Measurements from ENCODE around the gene ZNF90.
"Not testable (repeated sequence)": the region's sequence is repeated elsewhere in the genome, so short reads cannot be mapped to it uniquely, and the experiment has no call there.

The ZNF90 gene

GRCh38 chr19:20124879-20125278 is 47.1 kb downstream of the ZNF90 start:
- no peak for TF ChIP-seq Cebpa-rat (IDR thresholded peaks at IDR 0.05)
- no peaks in the 10 kb centered on the region for H3K4me1 ChIP-seq
- peaks cover 98 to 100% (median 99%) of the 10 kb centered on the region in 11 experiments for H3K9me3 ChIP-seq (replicated peaks in 1 of 11)
- no peaks in the 10 kb centered on the region for H4K20me1 ChIP-seq
- no peaks in the 10 kb centered on the region for H3K27me3 ChIP-seq
- peaks cover 88 to 100% (median 95%) of the 10 kb centered on the region in 11 experiments for H3K36me3 ChIP-seq
- H3K4me2 ChIP-seq = no peak overlapping the region
- peak overlapping the region in 6 of 10 experiments; percentile 7 to 39 (median 18); a peak in 3 of 20 replicates for H3K4me3 ChIP-seq
- no peak overlapping the region for H3K27ac ChIP-seq
- H3K9ac ChIP-seq = no peak overlapping the region

DNA sequence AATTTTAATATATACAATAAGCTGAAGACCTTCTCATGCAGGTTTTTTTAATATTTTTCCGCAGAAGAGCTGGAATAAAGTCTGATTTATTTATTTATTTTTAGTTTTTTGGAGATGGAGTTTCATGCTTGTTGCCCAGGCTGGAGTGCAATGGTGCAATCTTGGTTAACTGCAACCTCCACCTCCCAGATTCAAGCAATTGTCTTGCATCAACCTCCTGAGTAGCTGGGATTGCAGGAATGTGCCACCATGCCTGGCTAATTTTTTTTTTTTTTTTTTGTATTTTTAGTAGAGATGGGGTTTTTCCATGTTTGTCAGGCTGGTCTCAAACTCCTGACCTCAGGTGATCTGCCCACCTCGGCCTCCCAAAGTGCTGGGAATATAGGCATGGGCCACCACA is 55.1 kb downstream of the ZNF90 start:
- not testable (repeated sequence) for H3K4me1 ChIP-seq, H3K27me3 ChIP-seq, H3K4me3 ChIP-seq, H3K9ac ChIP-seq, H4K20me1 ChIP-seq, H3K27ac ChIP-seq, H3K4me2 ChIP-seq
- peaks cover 92 to 99% (median 98%) of the 10 kb centered on the region in 11 experiments for H3K9me3 ChIP-seq (replicated peaks in 1 of 11)
- H3K36me3 ChIP-seq = peaks cover 59 to 96% (median 85%) of the 10 kb centered on the region in 11 experiments

- H3K4me1 ChIP-seq, H3K4me2 ChIP-seq, H3K27ac ChIP-seq, H4K20me1 ChIP-seq, H3K9ac ChIP-seq, H3K27me3 ChIP-seq, H3K4me3 ChIP-seq: not testable (repeated sequence)
- Histone ChIP-seq H3K36me3 (peaks cover 21 to 50% (median 45%) of the 10 kb centered on the region in 11 experiments), H3K9me3 (replicated peaks in 1 of 11) (peaks cover 70 to 92% (median 84%) of the 10 kb centered on the region in 11 experiments)
Measured at GRCh38 chr19:20137714-20138113, 59.9 kb downstream of the ZNF90 start.

DNA sequence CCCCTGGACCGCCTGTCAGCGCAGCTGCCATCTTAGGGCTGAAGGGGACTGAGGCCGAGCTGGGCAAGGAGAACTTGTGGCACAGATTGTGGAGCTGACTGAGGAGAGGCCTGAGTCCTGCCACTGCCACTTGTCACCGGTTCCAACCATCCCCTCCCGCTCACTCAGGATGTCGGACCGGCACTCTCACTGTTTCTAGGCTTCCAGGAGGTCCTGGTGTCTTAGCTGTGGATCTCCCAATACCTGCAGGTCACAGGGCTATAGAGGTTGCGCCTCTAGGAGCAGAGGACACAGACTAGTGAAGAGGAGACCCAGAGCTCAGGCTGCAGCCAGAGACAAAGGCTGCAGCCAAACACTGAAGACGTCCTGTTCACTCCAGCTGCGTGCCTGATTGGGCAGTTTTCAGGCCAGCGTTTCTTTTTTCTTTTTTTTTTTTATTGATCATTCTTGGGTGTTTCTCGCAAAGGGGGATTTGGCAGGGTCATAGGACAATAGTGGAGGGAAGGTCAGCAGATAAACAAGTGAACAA is 73.9 kb downstream of the ZNF90 start:
- no peak for TF ChIP-seq Cebpa-rat (IDR thresholded peaks at IDR 0.05)
- H3K4me2 ChIP-seq = no peak overlapping the region
- H3K9me3 ChIP-seq (replicated peaks in 1 of 11) = peaks cover 14 to 42% (median 30%) of the 10 kb centered on the region in 11 experiments
- H3K27ac ChIP-seq = no peak overlapping the region
- H3K36me3 ChIP-seq = no peaks in the 10 kb centered on the region; a peak in 1 of 22 replicates
- H3K4me3 ChIP-seq = no peak overlapping the region
- no peak overlapping the region for H3K9ac ChIP-seq
- no peaks in the 10 kb centered on the region for H3K27me3 ChIP-seq
- H4K20me1 ChIP-seq = no peaks in the 10 kb centered on the region
- peaks cover 0 to 6% (median 0%) of the 10 kb centered on the region in 10 experiments; a peak in 3 of 20 replicates for H3K4me1 ChIP-seq

- H3K27me3 ChIP-seq, H3K4me3 ChIP-seq, H3K9ac ChIP-seq, H4K20me1 ChIP-seq, H3K27ac ChIP-seq, H3K36me3 ChIP-seq, H3K4me1 ChIP-seq, H3K4me2 ChIP-seq: not testable (repeated sequence)
- peaks cover 14 to 33% (median 25%) of the 10 kb centered on the region in 11 experiments for H3K9me3 ChIP-seq (replicated peaks in 1 of 11)
Measured at GRCh38 chr19:20152506-20152905, 74.7 kb downstream of the ZNF90 start.

GRCh38 chr19:20153281-20153680 is 75.5 kb downstream of the ZNF90 start:
- Histone ChIP-seq H3K27me3 (no peaks in the 10 kb centered on the region), H3K27ac (no peak overlapping the region), H3K4me3 (no peak overlapping the region), H3K9me3 (replicated peaks in 1 of 11) (peaks cover 14 to 33% (median 24%) of the 10 kb centered on the region in 11 experiments), H3K4me2 (no peak overlapping the region), H4K20me1 (no peaks in the 10 kb centered on the region), H3K9ac (no peak overlapping the region), H3K4me1 (no peaks in the 10 kb centered on the region), H3K36me3 (no peaks in the 10 kb centered on the region; a peak in 1 of 22 replicates)
- TF ChIP-seq Cebpa-rat (IDR thresholded peaks at IDR 0.05) = no peak

DNA sequence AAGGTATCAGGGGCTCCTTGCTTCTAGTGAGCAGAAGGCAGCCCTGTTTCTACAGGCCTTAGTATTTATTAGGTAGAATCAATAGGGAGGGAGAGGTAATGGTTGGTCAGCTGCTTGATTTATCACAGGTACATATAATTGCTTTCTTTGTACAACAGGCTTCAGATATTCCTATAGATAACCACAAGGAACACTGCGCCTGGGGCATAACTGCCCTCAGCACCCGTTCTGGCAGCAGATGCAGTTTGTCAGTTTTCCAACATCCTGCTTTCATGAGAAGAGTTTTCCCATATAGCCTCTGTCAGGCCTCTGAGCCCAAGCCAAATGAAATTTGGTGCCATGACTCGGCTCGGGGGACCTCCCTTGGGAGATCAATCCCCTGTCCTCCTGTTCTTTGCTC is 76.8 kb downstream of the ZNF90 start:
- Histone ChIP-seq H3K9me3 (replicated peaks in 1 of 11) (peaks cover 15 to 38% (median 25%) of the 10 kb centered on the region in 11 experiments), H4K20me1 (no peaks in the 10 kb centered on the region), H3K27me3 (no peaks in the 10 kb centered on the region), H3K4me3 (no peak overlapping the region), H3K4me1 (no peaks in the 10 kb centered on the region), H3K4me2 (no peak overlapping the region), H3K27ac (no peak overlapping the region), H3K36me3 (no peaks in the 10 kb centered on the region; a peak in 1 of 22 replicates), H3K9ac (no peak overlapping the region)
- TF ChIP-seq Cebpa-rat (IDR thresholded peaks at IDR 0.05) = no peak

DNA sequence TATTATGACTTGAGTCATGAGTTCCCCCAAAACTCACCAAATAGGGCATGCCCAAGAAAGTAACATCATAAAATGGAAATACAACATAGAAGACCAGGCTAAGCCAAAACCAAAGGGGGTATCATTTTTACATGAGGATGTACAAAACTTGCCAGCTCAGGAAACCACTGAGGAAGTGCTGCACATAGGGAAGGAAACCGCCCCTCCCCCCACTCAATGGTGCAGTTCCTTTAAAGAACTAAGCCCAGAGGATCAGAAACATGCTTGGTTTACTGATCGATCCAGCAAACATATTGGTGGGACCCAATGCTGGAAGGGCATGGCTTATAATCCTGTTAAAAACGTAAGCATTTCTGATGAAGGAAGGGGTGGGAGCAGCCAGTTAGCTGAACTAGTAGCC is 85.0 kb downstream of the ZNF90 start:
- H3K4me1 ChIP-seq = peaks cover 19 to 26% (median 24%) of the 10 kb centered on the region in 10 experiments
- H3K9ac ChIP-seq = peak overlapping the region in 3 of 11 experiments; percentile 15 to 42 (median 33); a peak in 5 of 22 replicates
- peak overlapping the region; percentile 42 to 87 (median 74) for H3K4me2 ChIP-seq
- H3K9me3 ChIP-seq (replicated peaks in 1 of 11) = peaks cover 61 to 78% (median 73%) of the 10 kb centered on the region in 11 experiments
- H3K27ac ChIP-seq = peak overlapping the region in 9 of 11 experiments; percentile 41 to 79 (median 61); a peak in 17 of 22 replicates
- peaks cover 0 to 32% (median 18%) of the 10 kb centered on the region in 11 experiments; a peak in 16 of 22 replicates for H3K36me3 ChIP-seq
- TF ChIP-seq Cebpa-rat (IDR thresholded peaks at IDR 0.05) = no peak
- no peaks in the 10 kb centered on the region for H3K27me3 ChIP-seq
- no peaks in the 10 kb centered on the region for H4K20me1 ChIP-seq
- peak overlapping the region; percentile 3 to 56 (median 32); a peak in 12 of 20 replicates for H3K4me3 ChIP-seq

DNA sequence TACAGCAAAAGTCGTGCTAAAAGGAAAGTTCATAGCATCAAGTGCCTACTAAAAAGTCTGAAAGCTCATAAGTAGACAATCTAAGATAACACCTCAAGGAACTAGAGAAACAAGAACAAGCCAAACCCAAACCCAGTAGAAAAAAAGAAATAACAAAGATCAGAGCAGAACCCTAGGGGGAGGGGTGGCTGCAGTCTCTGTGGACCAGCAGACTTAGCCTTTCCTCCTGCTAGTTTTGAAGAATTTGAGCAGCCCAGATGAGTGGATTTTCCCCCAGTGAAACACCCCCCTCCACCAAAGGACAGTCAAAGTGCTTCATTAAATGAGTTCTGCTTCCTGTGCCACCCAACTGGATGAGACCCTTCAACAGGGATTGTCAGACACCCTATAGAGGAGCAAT is 86.7 kb downstream of the ZNF90 start:
- TF ChIP-seq Cebpa-rat (IDR thresholded peaks at IDR 0.05) = no peak
- no peak overlapping the region for H3K27ac ChIP-seq

More for the DNA sequence above, 86.7 kb downstream of the ZNF90 start:
- peaks cover 8 to 48% (median 34%) of the 10 kb centered on the region in 11 experiments for H3K36me3 ChIP-seq
- peaks cover 19 to 26% (median 24%) of the 10 kb centered on the region in 10 experiments for H3K4me1 ChIP-seq
- H4K20me1 ChIP-seq = no peaks in the 10 kb centered on the region
- H3K9ac ChIP-seq = no peak overlapping the region
- H3K4me2 ChIP-seq = no peak overlapping the region
- no peaks in the 10 kb centered on the region for H3K27me3 ChIP-seq
- peaks cover 78 to 89% (median 85%) of the 10 kb centered on the region in 11 experiments for H3K9me3 ChIP-seq (replicated peaks in 1 of 11)
- no peak overlapping the region; a peak in 1 of 20 replicates for H3K4me3 ChIP-seq
